HG02870 (cell line): Measurements from ENCODE around the gene EAPP.
"Not testable (repeated sequence)": the region's sequence is repeated elsewhere in the genome, so short reads cannot be mapped to it uniquely, and the experiment has no call there.

Source experiments
- ATAC-seq: cut with Tn5 transposase; IDR thresholded peaks from one replicate; pipeline ENCODE4 v1.9.1; 2021; ENCODE audit warnings: mild to moderate bottlenecking, moderate library complexity; ENCODE audit not compliant: unreplicated experiment

The EAPP gene

DNA sequence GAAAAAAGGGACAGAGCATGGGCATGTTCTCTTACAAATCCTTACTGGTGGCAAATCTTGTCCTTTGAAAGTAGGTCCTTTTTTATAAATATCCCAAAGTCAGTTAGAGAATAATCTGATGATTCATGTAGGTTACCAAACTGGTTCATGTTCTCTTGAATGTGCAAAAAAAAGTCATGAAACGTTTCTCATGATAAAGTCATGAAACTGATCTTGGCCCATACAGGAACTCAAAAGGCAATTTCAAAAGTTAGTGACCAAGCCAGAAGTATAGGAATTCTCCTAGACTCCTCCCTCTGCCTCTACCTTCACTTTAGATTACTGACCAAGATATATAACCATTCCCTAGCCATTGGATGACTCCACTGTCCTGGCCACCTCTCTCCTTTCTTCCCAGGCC, 50.2 kb downstream of the EAPP start:
- no peak for ATAC-seq

DNA sequence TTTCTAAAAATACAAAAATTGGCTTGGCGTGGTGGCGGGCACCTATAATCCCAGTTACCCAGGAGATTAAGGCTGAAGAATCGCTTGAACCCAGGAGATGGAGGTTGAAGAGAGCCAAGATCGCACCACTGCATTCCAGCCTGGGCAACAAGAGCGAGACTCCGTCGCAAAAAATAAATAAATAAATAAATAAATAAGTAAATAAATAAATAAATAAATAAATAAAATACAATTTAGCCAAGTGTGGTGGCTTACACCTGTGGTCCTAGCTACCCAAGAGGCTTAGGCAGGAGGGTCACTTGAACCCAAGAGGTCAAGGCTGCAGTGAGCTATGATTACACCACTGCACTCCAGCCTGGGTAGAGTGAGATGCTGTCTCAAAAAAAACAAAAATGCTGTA, 51.0 kb downstream of the EAPP start:
- ATAC-seq, result no peak

DNA sequence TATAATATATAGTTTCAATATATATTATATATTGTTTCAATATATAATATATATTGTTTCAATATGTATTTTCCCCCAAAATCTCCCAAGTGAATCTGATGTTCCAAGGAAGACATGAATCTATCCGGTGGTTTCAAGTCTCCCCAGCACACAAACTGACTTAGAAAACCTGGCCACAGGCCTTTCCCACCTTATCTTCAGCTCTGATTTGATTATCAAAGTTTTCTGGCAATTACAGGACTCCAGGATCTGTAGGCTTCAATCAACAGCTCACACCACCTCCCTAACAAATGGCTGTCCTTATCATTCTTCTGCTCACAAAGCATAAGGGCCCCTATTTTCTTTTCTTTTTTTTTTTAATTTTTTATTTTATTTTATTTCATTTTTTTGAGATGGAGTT, 54.8 kb downstream of the EAPP start:
- no peak for ATAC-seq

GRCh38 chr14:34482463-34482862, 57.0 kb downstream of the EAPP start:
- no peak for ATAC-seq

GRCh38 chr14:34479694-34480093, 59.8 kb downstream of the EAPP start:
- ATAC-seq, result no peak

- ATAC-seq, result no peak
These were observed 61.2 kb downstream of the EAPP start for GRCh38 chr14:34478261-34478660.

GRCh38 chr14:34476036-34476435, 63.5 kb downstream of the EAPP start:
- ATAC-seq, result not testable (repeated sequence)

- ATAC-seq, result no peak
These were observed 64.3 kb downstream of the EAPP start for GRCh38 chr14:34475163-34475562.

- ATAC-seq, result no peak
These were observed 65.3 kb downstream of the EAPP start for GRCh38 chr14:34474187-34474679.

GRCh38 chr14:34472706-34473279, 66.7 kb downstream of the EAPP start:
- ATAC-seq, result no peak

GRCh38 chr14:34470319-34470718, 69.2 kb downstream of the EAPP start:
- ATAC-seq, result no peak

- no peak for ATAC-seq
These were observed 72.8 kb downstream of the EAPP start for GRCh38 chr14:34466691-34467090.
